Sigmoid colon (tissue), 7 donors: Measurements from ENCODE around the gene TNFRSF14. TPM values are rescaled to one million over a fixed set of nuclear protein-coding genes. Genes with fewer than 3 reads are reported as not detected.

Experiments
- DNase-seq: peaks from one replicate; pipeline ENCODE4 v3.0.0-alpha.2; 2019
- H3K27ac ChIP-seq, 4 donors: fragments of 200-600 bp; sonication (generic); one replicate each; pipeline ENCODE4 v1.5.1; 2016 to 2019; ENCODE audit warnings: mild to moderate bottlenecking in 1 of 4
- H3K27me3 ChIP-seq, 3 donors: fragments of 200-600 bp; sonication (generic); one replicate each; pipeline ENCODE4 v1.5.1; 2019; ENCODE audit warnings: mild to moderate bottlenecking in 1 of 3
- H3K36me3 ChIP-seq, 4 donors: fragments of 200-600 bp; sonication (generic); one replicate each; pipeline ENCODE4 v1.5.1; 2016 to 2019
- H3K4me1 ChIP-seq, 4 donors: fragments of 200-600 bp; sonication (generic); one replicate each; pipeline ENCODE4 v1.5.1; 2017 to 2019
- H3K4me3 ChIP-seq, 4 donors: fragments of 200-600 bp; sonication (generic); one replicate each; pipeline ENCODE4 v1.5.1; 2017 to 2019; ENCODE audit warnings: mild to moderate bottlenecking in 2 of 4, moderate library complexity in 1 of 4
- H3K9me3 ChIP-seq, 4 donors: fragments of 200-600 bp in 3 of 4; sonication (generic) in 3 of 4; one replicate each; pipeline versions ENCODE4 v1.5.1 to v1.6.1; 2013 to 2019
- CTCF ChIP-seq, 4 experiments: fragments of 450-650 bp in 3 of 4; fragments of 200-600 bp in 1 of 4; IDR thresholded peaks; one replicate each; pipeline ENCODE4 v1.5.1; 2016 to 2019; ENCODE audit warnings: antibody characterized with exemption in 4 of 4, mild to moderate bottlenecking in 3 of 4, moderate library complexity in 2 of 4
- EP300 ChIP-seq, 4 donors: sonication (generic); formaldehyde crosslinking; IDR thresholded peaks; one replicate each; pipeline ENCODE4 v1.6.1; 2017; ENCODE audit warnings: antibody characterized with exemption in 4 of 4
- POLR2A ChIP-seq, 2 donors: fragments of 450-650 bp; IDR thresholded peaks; one replicate each; pipeline ENCODE4 v1.6.1; 2016; ENCODE audit warnings: antibody characterized with exemption in 2 of 2, mild to moderate bottlenecking in 2 of 2, moderate library complexity in 2 of 2
- POLR2AphosphoS5 ChIP-seq, 4 donors: sonication (generic); formaldehyde crosslinking; IDR thresholded peaks; one replicate each; pipeline ENCODE4 v1.6.1; 2017; ENCODE audit warnings: antibody characterized with exemption in 4 of 4
- WGBS, 2 donors: extraction: QIAGEN DNeasy Blood & Tissue Kit; methylation state at CpG; one replicate each; pipeline ENCODE4 v1.1.7; 2013; 5-methylcytosine and 5-hydroxymethylcytosine counted together
- intact Hi-C: fragments of 100-400 bp; cut with DNase I; formaldehyde crosslinking; loops from one replicate; pipeline ENCODE4 v1.15.1; 2023
- polyA plus RNA-seq, 3 donors: library from polyadenylated mRNA; stranded (reverse); fragments of 200-250 nt; gene quantifications; one replicate each; pipeline ENCODE4 v1.2.3, GENCODE V29; 2013
- total RNA-seq, 4 donors: library from RNA; depleted of rRNA; stranded (reverse); fragments of >200 nt; gene quantifications; one replicate each; pipeline ENCODE4 v1.1.0, GENCODE V29; 2016
- donor health status: healthy with polysubstance abuse.
- donor health status: Bipolar disorder and iron deficiency.
- donor health status: healthy.

TNFRSF14 gene
- total and polyA plus RNA-seq, 7 donors = 37.5 to 185 (median 64.5) TPM

DNA sequence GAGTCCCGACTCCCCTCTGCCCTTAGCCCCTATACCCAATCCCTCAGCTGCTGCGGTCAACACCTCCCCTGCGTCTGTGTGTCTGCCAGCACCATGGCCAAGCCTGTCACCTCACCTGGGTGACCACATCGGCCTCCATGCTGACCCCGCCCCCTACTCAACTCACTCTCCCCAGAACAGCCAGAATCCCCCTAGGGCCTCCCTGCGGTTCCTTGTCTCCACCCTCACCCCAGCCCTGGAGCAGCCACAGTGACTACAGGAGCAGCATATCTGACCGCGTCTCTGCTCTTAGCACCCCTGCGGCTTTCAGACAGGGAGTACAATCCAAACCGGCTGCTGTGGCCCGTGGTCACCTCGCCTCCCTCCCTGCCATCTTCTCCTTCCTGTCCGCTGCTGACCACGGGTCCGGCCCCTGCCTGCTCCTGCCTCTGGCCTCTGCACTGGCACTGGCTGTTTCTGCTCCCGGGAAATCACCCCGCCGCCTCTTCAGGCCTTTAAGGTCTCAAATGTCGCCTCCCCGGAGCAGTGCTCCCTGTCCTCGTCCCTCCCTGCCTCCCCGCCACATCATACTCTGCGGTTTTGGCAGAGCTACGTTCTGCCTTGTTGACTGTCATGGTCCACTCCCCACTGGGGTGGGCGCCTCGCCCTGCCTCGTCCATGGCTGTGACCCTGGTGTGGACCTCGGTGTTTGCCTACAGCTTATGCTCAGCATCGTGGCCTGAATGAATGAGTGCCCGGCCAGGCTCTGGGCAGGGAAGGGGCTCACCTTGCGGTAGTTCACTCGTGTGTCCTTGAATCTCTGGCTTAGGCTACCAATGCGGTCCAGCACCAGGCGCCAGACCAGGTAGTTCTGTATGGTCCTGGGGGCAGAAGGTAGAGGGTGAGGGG lies 41.5 kb downstream of the TNFRSF14 start:
- Histone ChIP-seq H3K27me3 (peaks cover 0 to 29% (median 19%) of the 10 kb centered on the region in 3 donors), H3K9me3 (peaks cover 0 to 9% (median 2%) of the 10 kb centered on the region in 4 donors), H3K27ac (no peak overlapping the region), H3K36me3 (no peaks in the 10 kb centered on the region), H3K4me1 (no peaks in the 10 kb centered on the region), H3K4me3 (no peak overlapping the region)
- peak; percentile 59 for DNase-seq
- intact Hi-C loops = no loop called here
- WGBS, 2 donors = 76 to 78% methylated on average over 34 of the region's 34 CpGs
- no peak for TF ChIP-seq CTCF (IDR thresholded peaks at IDR 0.05)
- TF ChIP-seq EP300 (IDR thresholded peaks at IDR 0.05) = no peak
- no peak for TF ChIP-seq POLR2AphosphoS5 (IDR thresholded peaks at IDR 0.05)
- no peak for TF ChIP-seq POLR2A (IDR thresholded peaks at IDR 0.05)

DNA sequence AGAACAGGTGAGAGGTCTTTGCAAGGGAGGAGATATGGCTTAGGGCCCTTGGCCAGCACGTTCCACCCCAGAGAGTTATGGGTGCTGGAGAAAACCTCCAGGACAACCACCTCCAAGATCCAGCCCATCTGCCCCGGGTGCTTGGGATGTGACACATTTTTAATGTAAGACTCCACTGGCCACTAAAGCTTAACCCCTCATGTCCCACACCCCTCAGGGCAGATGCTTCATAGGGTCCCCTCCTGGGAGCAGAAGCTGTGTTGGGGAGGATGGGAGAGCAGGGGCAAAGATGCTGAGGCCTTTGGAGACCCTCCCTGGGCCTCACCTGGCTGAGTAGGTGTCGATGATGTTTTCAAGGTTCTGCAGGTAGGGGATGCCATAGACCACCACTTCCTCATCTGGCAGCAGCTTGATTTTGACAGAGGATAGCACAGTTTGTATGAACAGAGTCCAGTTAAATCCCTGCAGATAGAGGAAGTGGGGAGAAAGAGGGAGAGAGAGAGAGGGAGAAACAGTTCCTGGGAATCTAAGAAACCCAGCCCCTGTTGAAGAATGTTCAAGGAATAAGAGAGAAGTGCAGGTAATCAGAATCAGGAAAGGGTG lies 42.3 kb downstream of the TNFRSF14 start:
- H3K36me3 ChIP-seq = no peaks in the 10 kb centered on the region
- H3K4me1 ChIP-seq = no peaks in the 10 kb centered on the region
- peaks cover 0 to 27% (median 13%) of the 10 kb centered on the region in 3 donors for H3K27me3 ChIP-seq
- DNase-seq = peak; percentile 33
- peaks cover 0 to 9% (median 2%) of the 10 kb centered on the region in 4 donors for H3K9me3 ChIP-seq
- TF ChIP-seq POLR2A (IDR thresholded peaks at IDR 0.05) = no peak
- no peak for TF ChIP-seq CTCF (IDR thresholded peaks at IDR 0.05)
- TF ChIP-seq EP300 (IDR thresholded peaks at IDR 0.05) = no peak
- TF ChIP-seq POLR2AphosphoS5 (IDR thresholded peaks at IDR 0.05) = no peak
- intact Hi-C loops = no loop called here
- H3K4me3 ChIP-seq = no peak overlapping the region
- no peak overlapping the region for H3K27ac ChIP-seq
- 71 to 73% methylated on average over 3 of the region's 3 CpGs for WGBS, 2 donors

- Histone ChIP-seq H3K36me3 (no peaks in the 10 kb centered on the region), H3K4me1 (no peaks in the 10 kb centered on the region), H3K4me3 (no peak overlapping the region), H3K27me3 (peaks cover 0 to 40% (median 11%) of the 10 kb centered on the region in 3 donors), H3K9me3 (peaks cover 0 to 9% (median 2%) of the 10 kb centered on the region in 4 donors), H3K27ac (no peak overlapping the region)
- TF ChIP-seq POLR2A (IDR thresholded peaks at IDR 0.05) = no peak
- TF ChIP-seq CTCF (IDR thresholded peaks at IDR 0.05) = no peak
- TF ChIP-seq EP300 (IDR thresholded peaks at IDR 0.05) = no peak
- TF ChIP-seq POLR2AphosphoS5 (IDR thresholded peaks at IDR 0.05) = no peak
- intact Hi-C loops = no loop called here
- DNase-seq = peak; percentile 19
- 83 to 84% methylated on average over 18 of the region's 18 CpGs for WGBS, 2 donors
Measured at GRCh38 chr1:2601721-2602303, 45.6 kb downstream of the TNFRSF14 start.

GRCh38 chr1:2602311-2602835 lies 46.2 kb downstream of the TNFRSF14 start:
- H3K9me3 ChIP-seq = peaks cover 0 to 9% (median 2%) of the 10 kb centered on the region in 4 donors
- no peak overlapping the region for H3K4me3 ChIP-seq
- peaks cover 0 to 45% (median 11%) of the 10 kb centered on the region in 3 donors for H3K27me3 ChIP-seq
- 76 to 80% methylated on average over 15 of the region's 15 CpGs for WGBS, 2 donors
- no peak for DNase-seq
- no peak overlapping the region for H3K27ac ChIP-seq
- no peak for TF ChIP-seq POLR2AphosphoS5 (IDR thresholded peaks at IDR 0.05)
- TF ChIP-seq POLR2A (IDR thresholded peaks at IDR 0.05) = no peak
- TF ChIP-seq EP300 (IDR thresholded peaks at IDR 0.05) = no peak
- TF ChIP-seq CTCF (IDR thresholded peaks at IDR 0.05) = no peak
- peaks cover 0 to under 1% (median 0%) of the 10 kb centered on the region in 4 donors for H3K4me1 ChIP-seq
- intact Hi-C loops = no loop called here
- H3K36me3 ChIP-seq = no peaks in the 10 kb centered on the region
